Osteocyte (in vitro differentiated cells): ENCODE results near the gene CCNI. TPM values are rescaled to one million over a fixed set of nuclear protein-coding genes. Genes with fewer than 3 reads are reported as not detected.
A peak's percentile ranks its signal among the peaks of the same experiment; 100 is the strongest.
"Not testable (repeated sequence)": the region's sequence is repeated elsewhere in the genome, so short reads cannot be mapped to it uniquely, and the experiment has no call there.

Experiments used
- DNase-seq: peaks from one replicate; pipeline ENCODE4 v3.0.0; 2021; ENCODE audit warnings: mixed read lengths; ENCODE audit not compliant: unreplicated experiment; ENCODE audit errors: extremely low spot score
- H3K27ac Mint-ChIP-seq: one replicate; pipeline ENCODE4 v1.8.0; 2021; ENCODE audit warnings: mild to moderate bottlenecking, mixed read lengths; ENCODE audit not compliant: unreplicated experiment
- H3K27me3 Mint-ChIP-seq: one replicate; pipeline ENCODE4 v1.8.0; 2021; ENCODE audit warnings: mixed read lengths; ENCODE audit not compliant: unreplicated experiment
- H3K36me3 Mint-ChIP-seq: one replicate; pipeline ENCODE4 v1.8.0; 2021; ENCODE audit warnings: mixed read lengths; ENCODE audit not compliant: unreplicated experiment
- H3K4me1 Mint-ChIP-seq: one replicate; pipeline ENCODE4 v1.8.0; 2021; ENCODE audit warnings: mixed read lengths; ENCODE audit not compliant: unreplicated experiment
- H3K4me3 Mint-ChIP-seq: one replicate; pipeline ENCODE4 v1.8.0; 2021; ENCODE audit warnings: mild to moderate bottlenecking, moderate library complexity, mixed read lengths; ENCODE audit not compliant: unreplicated experiment
- H3K9me3 Mint-ChIP-seq: one replicate; pipeline ENCODE4 v1.8.0; 2021; ENCODE audit warnings: mixed read lengths; ENCODE audit not compliant: unreplicated experiment
- total RNA-seq: library from RNA; stranded (reverse); gene quantifications from 2 replicates; pipeline ENCODE4 v1.2.1, GENCODE V29; 2021
- TF ChIP-seq, protein P1 (sequence below): fragments of 200-600 bp; sonication (generic); IDR thresholded peaks from 2 replicates; pipeline ENCODE4 v1.5.0; 2021; ENCODE audit warnings: antibody characterized with exemption, mild to moderate bottlenecking, moderate library complexity

The CCNI gene
- total RNA-seq, 1 donor from 2014 or later, result 329 TPM

DNA sequence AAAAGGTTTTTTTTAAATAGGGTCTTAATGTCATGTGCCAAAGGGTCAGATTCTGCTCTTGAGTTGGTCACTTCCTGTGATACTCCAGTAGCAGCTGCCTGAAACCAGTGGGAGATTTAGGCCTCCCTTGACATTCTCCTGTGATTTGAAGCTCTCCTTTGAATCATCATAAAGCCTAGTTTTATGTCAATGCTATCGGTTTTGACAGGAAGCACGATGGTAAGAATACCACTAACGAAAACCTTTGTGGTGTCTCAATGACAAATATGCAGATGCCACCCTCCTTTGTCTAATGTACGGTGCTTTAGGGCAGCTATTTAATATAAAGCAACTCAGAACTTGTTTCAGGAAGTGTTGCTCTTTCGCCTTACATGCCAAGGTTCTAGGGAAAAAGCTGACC, 44.2 kb downstream of the CCNI start:
- H3K27me3 Mint-ChIP-seq, result no peaks in the 10 kb centered on the region
- no peak for DNase-seq
- peak overlapping the region; percentile 70 for H3K27ac Mint-ChIP-seq
- peaks cover 58% of the 10 kb centered on the region for H3K4me1 Mint-ChIP-seq
- TF ChIP-seq, protein P1, sequence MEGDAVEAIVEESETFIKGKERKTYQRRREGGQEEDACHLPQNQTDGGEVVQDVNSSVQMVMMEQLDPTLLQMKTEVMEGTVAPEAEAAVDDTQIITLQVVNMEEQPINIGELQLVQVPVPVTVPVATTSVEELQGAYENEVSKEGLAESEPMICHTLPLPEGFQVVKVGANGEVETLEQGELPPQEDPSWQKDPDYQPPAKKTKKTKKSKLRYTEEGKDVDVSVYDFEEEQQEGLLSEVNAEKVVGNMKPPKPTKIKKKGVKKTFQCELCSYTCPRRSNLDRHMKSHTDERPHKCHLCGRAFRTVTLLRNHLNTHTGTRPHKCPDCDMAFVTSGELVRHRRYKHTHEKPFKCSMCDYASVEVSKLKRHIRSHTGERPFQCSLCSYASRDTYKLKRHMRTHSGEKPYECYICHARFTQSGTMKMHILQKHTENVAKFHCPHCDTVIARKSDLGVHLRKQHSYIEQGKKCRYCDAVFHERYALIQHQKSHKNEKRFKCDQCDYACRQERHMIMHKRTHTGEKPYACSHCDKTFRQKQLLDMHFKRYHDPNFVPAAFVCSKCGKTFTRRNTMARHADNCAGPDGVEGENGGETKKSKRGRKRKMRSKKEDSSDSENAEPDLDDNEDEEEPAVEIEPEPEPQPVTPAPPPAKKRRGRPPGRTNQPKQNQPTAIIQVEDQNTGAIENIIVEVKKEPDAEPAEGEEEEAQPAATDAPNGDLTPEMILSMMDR, result no peak
- H3K4me3 Mint-ChIP-seq, result no peak overlapping the region
- H3K9me3 Mint-ChIP-seq, result no peaks in the 10 kb centered on the region
- H3K36me3 Mint-ChIP-seq, result peaks cover 60% of the 10 kb centered on the region

DNA sequence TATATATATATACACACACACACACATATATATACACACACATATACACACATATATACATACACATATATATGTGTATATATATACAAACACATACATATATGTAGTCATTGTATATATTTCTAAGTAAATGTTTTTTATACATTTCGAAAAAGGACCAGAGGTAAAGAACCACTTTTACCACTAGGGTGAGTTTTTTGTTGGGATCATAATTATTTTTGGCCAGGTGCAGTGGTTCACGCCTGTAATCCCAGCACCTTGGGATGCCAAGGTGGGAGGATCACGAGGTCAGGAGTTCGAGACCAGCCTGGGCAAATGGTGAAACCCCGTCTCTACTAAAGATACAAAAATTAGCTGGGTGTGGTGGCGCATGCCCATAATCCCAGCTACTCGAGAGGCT, 46.0 kb downstream of the CCNI start:
- not testable (repeated sequence) for H3K27me3 Mint-ChIP-seq, H3K9me3 Mint-ChIP-seq, DNase-seq, H3K4me3 Mint-ChIP-seq
- Mint-ChIP-seq H3K36me3 (peaks cover 66% of the 10 kb centered on the region), H3K27ac (peak overlapping the region; percentile 38), H3K4me1 (peaks cover 40% of the 10 kb centered on the region)

DNA sequence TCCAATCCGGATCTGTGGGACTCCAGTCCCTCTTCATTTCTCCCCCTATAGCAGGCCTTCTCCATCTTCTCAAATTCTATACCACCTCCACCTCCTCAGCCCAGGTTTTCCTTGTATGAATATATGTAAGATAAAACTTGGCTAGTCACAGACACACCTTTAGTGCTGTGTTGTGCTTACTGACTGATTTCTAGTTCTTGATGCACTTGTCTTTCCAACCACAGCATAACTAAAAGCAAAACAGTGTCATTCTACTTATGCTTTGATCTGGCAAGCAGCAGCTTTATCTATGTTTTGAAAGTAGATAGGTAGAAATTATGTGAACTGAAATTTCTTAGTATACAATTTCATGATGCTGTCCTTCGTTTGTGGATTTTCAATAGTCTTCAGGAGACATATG, 47.5 kb downstream of the CCNI start:
- Mint-ChIP-seq H3K4me1 (peaks cover 37% of the 10 kb centered on the region), H3K27ac (peak overlapping the region; percentile 58), H3K27me3 (no peaks in the 10 kb centered on the region), H3K9me3 (no peaks in the 10 kb centered on the region), H3K36me3 (peaks cover 70% of the 10 kb centered on the region), H3K4me3 (no peak overlapping the region)
- no peak for DNase-seq
- TF ChIP-seq, protein P1, result no peak

DNA sequence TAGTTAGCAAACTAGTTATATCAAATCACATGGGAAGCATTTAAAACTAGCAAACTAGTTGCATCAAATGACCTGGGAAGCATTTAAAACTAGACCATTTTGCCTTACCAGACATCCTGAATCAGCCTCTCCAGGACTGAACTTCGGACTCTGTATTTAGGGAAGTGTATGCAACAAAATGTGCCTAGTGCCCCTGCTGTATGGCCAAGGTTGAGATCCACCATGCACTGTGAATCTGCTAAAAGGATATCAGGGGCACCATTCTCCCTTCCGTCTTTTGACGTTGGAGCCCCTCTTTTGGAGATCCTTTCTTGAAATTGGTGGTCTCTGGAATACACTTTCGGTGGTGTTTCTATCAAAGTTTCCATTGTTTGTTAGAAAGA, 49.5 kb downstream of the CCNI start:
- H3K36me3 Mint-ChIP-seq, result peaks cover 74% of the 10 kb centered on the region
- no peaks in the 10 kb centered on the region for H3K9me3 Mint-ChIP-seq
- no peaks in the 10 kb centered on the region for H3K27me3 Mint-ChIP-seq
- H3K4me1 Mint-ChIP-seq, result peaks cover 36% of the 10 kb centered on the region
- no peak overlapping the region for H3K27ac Mint-ChIP-seq
- no peak overlapping the region for H3K4me3 Mint-ChIP-seq
- DNase-seq, result no peak
- TF ChIP-seq, protein P1, result no peak

DNA sequence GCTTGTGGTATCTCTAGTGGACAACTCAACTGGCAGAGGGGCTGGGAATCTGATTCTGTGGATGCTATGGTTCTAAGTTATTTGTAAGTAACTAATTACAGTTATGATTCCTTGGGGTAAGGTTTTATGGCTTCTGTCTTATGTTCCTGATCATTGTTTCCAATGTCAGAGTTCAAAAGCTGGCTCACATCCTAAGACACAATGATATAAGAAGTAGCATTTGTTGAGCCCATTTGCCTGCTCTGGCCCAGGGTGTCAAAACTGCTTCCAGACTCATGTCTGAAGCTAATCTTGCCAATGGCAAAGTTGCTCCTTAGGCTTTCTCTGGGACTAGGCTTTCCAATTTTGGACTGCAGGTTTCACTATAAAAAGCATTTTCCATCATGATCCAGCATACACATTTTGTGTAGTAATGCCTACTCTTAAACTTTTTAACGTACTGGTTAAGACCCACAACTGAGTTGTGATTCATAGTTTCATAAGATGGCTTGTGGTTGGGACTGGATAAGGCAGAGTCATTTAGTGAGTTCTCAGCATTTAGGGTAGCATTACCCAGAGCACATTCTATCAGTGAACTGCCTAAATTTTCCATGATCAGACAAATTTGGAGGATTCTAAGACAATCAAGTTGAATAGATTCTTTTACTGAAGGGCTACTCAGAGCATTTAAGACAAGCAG, 50.0 kb downstream of the CCNI start:
- Mint-ChIP-seq H3K36me3 (peaks cover 74% of the 10 kb centered on the region), H3K9me3 (no peaks in the 10 kb centered on the region), H3K4me3 (no peak overlapping the region), H3K27ac (peak overlapping the region; percentile 0), H3K27me3 (no peaks in the 10 kb centered on the region), H3K4me1 (peaks cover 37% of the 10 kb centered on the region)
- TF ChIP-seq, protein P1, result no peak
- no peak for DNase-seq
